Stimulated activated CD8-positive, alpha-beta memory T cell treated with anti-CD3 and anti-CD28 coated beads, Interleukin-12 subunit alpha, Interleukin-12 subunit beta, amount 100 ng/mL, for 4 hours (primary cell): ENCODE data around the gene NR3C2.
"Not testable (repeated sequence)": the region's sequence is repeated elsewhere in the genome, so short reads cannot be mapped to it uniquely, and the experiment has no call there.

Source experiments
- DNase-seq: peaks from one replicate; pipeline ENCODE4 v3.0.0-alpha.2; 2020; ENCODE audit warnings: low read depth

Gene NR3C2

DNA sequence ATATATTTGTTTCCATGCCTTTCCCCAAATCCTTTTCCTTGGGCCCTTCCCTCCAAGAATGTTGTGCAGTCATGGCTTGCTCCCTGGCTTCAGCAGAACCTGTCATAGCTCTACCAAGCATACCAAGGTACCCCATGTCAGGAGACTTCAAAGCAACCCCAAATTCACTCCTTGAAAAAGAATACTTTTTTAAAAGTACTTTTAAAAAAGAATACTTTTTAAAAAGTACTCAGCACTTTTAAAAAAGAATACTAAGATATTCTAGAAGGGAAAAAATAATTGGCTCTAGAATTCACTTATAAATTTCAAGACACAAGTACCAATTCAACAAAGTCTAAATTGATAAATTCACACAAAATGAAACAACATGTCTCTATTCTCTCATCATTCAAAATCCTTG, 76.0 kb downstream of the NR3C2 start:
- DNase-seq = no peak

DNA sequence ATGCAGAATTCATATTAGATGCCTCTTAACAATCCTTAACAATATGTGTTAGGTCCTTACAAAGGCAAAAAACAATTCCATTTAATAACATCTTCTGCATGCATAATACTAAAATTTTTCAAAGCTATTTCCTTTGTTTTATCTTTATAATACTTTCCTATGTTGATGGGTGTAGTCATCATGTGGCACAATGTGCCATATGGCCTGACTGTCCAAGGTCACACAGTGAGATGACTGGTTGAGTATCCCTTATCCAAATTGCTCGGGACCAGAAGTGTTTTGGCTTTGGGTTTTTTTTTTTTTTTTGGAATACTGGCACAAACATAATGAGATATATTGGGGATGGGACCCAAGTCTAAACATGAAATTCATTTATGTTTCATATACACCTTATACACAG, 77.7 kb downstream of the NR3C2 start:
- no peak for DNase-seq

DNA sequence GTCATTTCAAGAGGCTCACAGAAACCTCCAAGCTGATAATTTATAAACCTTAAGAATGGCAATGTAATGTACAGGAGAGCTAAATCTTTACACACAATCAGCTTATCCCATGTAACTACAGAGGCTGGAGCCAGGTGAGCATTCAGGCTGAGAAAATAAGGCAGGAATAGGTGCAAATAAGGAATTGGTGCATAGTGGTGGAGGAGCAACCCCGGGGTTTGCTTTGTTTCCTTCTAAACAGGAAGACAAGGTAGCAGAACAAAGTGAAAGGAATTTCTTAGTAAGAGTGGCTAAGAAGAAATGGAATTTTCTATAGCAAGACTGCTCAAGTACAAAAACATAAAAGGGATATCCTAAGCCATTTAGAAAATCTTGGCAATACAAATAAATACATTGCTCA, 82.4 kb downstream of the NR3C2 start:
- no peak for DNase-seq

DNA sequence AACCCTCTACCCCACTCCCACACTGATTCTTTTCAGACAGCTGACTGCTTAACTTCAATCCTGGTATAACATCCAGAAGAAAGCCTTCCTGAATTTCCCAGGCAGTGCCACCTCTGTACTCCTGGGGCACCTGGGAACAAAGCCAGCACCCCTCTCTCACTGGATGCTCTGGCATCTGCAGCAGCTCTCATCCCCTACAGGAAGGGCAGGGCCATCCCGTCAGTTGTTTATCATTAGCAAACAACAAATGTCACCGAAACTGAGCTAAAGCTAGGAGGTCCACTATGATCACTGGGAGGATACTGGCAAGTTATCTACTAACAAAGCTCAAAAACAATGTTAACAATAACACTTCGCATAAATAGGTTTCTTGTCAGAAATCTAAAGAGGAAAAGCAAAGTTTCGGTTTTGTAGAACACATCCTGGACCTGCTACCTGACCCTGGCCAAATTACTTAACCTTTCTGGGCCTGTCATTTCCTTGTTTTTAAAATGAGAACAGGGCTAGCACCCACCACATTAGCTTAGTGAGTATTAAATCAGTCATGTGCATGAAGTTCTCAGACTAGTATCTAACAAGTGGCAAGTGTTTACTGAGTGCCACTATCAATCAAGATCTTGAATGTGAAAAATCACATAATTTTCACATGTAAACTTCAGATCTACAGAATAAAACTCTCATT, 86.6 kb downstream of the NR3C2 start:
- no peak for DNase-seq

DNA sequence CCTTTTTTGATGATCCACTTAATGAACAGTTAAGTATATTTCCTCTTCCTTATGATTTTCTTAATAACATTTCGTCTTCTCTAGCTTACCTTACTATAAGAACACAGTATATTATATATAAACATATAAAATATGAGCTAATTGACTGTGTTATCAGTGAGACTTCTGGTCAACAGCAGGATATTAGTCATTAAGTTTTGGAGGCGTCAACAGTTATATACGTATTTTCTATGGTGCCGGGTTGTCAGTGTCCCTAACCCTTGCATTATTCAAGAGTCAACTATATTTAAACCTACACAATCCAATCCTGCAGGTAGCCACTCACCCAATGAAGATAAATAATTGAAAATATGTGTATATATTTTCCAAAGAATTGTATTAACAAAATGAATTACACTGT, 88.0 kb downstream of the NR3C2 start:
- no peak for DNase-seq

DNA sequence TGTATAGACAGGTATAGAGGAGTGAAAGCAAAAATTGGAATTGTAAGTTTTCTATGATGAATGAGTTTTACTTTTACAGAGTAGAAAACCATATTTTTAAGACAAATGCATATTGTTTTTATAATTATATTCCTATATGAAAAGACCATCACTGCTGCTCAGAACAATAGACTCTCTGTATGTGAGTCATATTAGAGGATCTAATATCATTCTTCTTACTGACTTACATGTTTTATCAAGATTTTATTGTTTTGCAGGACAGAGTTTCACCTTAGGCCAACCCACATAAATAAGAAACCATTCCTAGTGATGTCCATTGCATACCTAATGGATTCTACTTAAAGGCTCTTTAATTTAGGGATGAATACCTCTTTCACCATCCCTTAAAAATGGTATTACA, 88.6 kb downstream of the NR3C2 start:
- no peak for DNase-seq

DNA sequence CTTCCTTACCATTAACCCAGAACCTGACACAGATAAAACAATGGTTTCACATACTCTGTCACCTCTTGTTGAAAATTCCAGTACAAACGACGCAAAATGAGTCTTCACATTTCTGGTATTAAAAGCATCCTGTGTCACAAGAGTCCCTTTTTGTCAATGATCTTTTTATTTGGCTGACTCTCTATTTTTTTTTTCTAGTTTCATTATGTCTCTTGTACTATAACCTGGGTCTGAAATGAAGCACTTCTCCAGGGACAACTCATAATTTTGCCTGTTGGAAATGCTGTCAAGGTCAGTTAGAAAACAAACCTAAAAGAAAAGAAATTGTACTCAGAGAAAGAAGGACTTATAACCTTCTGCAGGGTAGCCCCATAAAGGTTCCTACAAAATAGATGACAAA, 93.1 kb downstream of the NR3C2 start:
- no peak for DNase-seq

DNA sequence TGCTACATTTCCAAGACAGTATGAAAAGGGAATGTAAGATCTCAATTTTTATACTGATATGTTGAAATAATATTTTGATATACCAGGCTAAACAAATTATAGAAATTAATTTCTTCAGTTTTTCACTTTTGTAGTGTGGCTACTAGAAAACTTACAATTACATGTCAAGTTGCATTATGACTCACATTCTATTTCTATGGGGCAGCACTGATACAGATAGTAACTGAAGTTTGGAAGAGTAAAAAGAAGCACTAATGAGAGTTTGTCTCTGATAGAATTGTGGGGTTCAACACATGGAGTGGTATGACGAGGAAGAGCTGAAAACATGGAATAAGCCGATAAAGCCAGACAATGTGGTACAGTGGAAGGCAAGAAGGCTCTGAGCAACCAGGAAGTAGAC, 95.6 kb downstream of the NR3C2 start:
- no peak for DNase-seq

DNA sequence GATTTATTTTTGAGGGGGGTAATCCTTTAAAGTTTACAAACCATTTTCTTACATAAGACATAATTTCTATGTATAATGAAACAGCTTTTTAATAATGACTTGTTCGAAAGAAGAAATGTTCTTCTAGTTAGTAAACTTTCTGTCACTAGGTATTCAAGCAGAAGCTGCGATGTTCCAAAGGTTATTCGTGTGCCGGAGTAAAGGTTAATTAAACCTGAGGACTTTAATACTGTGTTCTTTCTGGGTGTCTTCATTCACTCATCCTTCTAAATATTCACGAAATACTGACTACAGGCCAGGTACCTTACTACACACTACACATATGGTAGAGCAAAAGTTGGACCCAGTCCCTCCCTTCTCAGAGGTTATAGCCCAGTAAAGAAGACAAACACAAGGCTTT, 96.7 kb downstream of the NR3C2 start:
- DNase-seq = no peak

DNA sequence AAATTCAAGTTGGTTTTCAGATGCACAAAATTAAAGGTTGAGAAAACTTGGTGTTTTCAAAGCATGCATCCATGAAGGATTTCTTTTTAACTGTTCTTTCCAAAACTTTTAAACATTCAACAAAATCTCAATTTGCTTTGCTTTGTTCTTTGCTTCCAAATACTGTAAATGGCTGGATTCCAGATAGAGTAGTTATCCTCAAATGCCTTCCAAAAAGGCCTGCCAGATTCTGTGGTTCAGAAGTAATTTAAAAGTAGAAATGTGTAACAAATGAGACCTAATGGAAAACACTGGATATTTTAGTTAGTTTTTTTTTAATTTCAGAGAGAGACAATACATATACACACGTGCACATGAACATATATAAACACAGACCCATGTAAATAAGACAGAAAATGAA, 97.3 kb downstream of the NR3C2 start:
- no peak for DNase-seq

DNA sequence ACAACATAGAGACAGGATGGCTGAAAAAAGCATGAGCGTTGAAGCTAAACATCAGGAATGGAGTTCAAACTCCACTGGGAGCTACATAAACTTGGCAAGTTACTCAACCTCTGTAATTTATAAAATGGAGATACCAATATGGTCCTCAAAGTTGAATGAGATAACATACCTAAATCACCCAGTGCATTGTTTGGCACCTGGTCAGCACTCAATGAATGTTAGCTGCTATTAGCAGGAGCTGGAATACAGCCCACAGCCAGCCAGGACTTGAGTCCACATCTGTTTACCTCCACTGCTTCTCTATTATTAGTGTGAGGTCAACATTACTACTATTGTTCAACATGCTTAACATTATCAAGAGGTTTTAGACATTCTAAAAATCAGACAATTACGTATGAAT, 97.9 kb downstream of the NR3C2 start:
- no peak for DNase-seq

DNA sequence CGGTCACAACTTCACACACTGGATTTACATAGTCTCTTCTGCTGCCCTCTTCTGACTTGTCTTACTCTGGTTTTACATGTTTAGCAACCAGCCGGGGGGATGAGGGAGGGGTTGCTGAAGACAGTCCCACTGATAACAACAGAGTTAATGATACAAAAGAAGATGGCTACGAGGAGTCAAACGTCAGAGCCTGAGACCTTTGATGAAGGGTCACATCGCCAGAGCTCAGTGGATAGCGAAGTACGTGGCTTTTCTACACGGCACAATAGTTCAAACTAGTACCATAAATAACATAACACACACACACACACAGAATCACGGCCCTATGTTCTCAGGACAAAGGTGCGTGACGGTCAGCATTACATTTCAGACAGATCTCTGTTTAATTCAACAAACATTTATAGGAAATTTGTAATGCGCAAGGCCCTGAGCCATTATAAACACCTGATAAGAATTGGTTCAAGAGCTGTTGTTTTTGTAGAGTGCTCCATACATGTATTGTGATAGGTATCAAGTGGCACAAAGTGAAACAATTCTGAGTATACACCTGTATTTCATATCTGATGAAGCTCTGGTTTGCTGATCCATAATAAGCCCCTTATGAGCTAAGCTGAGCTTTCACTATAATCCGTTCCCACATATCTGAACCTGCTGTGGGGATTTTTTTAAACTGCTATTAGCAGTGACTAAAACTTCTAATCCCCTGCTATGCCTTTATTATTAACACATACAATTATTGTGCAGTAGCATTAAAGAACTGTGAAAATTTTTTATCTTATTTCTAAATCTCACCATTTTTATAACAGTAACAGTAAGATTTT, 100.0 kb downstream of the NR3C2 start:
- DNase-seq = no peak

DNA sequence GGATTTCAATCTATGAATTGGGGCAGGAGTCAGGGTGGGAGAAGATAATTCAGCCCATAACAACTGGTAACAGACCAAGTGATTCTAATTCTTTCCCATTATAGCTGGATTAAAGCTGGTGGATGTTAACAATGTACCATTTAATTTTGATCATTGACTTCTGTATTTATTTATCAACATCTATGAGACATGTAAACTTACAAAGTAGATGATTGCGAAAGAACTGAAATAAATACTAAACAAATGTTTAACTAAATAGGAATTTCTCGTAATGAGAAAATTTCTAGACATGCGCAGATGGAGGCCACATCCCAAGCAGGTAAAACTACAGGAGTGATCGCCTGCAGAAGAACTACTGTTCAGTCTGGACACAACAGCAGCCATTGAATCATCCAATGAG, 107.1 kb downstream of the NR3C2 start:
- DNase-seq = no peak

DNA sequence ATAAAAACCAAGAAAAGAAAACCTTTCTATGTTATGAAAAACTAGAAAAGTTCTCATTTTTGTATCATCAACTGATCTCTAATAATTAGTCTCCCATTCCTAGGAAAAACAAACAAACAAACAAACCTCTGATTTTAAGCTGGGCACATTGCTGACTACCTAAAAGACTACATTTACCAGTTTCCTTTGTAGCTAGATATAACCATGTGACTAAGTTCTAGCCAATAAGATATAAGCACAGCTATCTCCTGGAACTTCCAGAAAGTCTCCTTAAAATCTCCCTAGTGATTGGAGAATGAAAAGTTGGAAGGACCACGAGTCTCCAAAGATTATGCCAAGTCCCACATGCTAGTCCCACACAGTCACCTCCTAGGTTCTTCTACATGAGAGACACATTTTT, 108.9 kb downstream of the NR3C2 start:
- no peak for DNase-seq

DNA sequence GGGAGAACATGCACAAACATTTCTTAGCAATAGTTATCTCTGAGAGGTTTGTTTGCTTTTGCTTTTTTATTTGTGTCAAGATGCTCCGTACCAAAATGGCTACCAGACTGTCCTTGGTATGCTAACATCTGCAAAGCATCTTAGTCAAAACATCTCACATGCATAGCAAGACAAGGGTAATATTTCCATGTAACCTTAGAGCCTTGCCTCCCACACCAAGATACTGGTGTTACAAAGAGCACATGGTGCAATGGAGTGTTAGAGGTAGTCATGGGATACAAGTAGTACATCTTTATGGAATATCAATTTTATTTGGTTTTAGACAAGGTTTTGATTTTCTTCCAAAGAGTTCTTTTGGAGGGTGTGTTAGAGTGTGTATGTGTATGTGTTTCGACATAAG, 109.7 kb downstream of the NR3C2 start:
- no peak for DNase-seq

DNA sequence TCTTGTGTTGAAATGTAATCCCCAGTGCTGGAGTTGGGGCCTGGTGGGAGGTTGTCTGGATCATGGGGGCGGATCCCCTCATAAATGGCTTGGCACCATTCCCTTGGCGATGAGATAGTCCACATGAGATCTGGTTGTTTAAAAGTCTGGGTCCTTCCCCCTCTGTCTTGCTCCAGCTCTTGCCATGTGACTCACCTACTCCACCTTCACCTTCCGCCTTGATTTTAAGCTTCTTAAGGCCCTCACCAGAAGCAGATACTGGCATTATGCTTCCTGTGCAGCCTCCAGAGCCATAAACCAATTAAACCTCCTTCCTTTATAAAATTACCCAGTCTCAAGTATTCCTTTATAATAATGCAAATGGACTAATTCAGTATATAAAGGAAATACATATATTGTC, 111.5 kb downstream of the NR3C2 start:
- DNase-seq = no peak

DNA sequence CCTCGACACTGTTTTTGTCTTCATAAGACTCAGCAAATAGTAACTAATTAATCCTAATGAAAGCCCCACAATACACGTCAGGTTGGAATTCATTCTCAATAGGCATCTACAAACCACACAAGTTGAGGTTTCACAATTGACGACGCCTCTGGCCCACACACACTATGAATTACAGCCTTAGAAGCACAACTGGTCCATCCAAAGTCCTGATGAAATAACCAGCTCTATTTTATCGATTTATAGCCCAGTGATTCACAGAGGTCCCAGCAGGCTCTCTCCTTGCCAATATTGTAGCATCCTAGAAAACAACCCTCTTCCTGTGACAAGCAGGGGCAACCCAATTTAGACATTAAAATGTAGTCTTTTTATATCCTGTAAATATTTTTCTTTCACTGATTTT, 112.1 kb downstream of the NR3C2 start:
- no peak for DNase-seq

DNA sequence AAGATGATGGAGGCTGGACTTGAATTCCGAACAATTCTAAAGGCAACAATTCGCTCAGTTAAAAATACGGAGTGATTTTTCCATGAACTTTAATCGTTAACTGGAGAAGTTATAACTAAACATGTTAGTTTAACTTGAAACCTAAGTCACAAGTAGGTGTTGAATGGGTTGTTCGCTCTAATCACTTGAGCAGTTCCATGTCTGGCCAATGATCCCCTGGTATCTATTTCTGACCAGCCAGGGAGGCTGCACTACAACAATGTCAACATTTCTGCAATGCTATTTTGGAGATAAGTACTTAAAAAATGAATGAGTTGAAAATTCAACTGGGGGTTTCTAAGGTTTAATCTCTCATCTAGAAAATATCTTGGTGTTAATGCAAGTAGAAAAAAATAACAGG, 112.5 kb downstream of the NR3C2 start:
- DNase-seq = no peak

DNA sequence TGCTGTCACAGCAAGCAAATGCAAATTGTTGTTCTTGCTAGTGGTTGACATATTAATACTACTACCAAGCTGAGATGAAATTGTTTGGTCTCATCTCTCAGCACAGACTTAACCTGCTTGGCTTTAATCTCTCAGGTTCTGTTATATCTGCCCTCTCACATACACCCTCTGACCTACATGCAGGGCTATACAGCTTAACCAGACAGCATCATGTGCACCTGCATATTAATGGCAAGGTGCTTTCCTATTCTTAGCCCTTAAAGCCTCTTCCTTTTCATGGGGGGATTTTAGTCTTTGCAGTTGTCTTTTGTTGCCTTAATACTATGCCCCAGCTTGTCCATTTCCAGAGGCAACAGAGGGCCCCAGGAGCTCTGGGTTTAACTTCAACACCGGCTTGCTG, 114.5 kb downstream of the NR3C2 start:
- DNase-seq = no peak

DNA sequence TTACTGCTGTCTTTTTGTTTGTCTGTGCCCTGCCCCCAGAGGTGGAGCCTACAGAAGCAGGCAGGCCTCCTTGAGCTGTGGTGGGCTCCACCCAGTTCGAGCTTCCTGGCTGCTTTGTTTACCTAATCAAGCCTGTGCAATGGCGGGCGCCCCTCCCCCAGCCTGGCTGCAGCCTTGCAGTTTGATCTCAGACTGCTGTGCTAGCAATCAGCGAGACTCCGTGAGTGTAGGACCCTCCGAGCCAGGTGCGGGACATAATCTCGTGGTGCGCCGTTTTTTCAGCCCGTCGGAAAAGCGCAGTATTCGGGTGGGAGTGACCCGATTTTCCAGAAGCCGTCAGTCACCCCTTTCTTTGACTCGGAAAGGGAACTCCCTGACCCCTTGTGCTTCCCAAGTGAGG, 118.9 kb downstream of the NR3C2 start:
- not testable (repeated sequence) for DNase-seq

DNA sequence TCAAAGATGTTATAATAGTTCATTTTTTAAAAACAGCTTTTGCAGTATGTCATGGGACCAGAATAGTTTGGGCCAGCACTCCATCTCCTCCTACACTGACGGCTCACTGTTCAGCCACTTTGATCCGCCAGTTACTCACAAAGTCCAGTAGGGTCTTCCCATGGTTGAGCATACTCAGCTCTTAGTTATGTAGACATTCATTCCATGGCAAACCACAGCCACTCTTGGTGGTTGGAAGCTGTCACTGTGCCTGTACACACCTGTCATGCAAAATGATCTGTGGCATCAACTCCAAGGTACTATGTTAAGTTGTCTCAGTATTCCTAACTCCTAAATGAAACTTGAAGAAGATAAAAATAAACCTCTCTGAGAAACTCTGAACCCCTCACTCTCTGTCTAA, 127.2 kb downstream of the NR3C2 start:
- no peak for DNase-seq

DNA sequence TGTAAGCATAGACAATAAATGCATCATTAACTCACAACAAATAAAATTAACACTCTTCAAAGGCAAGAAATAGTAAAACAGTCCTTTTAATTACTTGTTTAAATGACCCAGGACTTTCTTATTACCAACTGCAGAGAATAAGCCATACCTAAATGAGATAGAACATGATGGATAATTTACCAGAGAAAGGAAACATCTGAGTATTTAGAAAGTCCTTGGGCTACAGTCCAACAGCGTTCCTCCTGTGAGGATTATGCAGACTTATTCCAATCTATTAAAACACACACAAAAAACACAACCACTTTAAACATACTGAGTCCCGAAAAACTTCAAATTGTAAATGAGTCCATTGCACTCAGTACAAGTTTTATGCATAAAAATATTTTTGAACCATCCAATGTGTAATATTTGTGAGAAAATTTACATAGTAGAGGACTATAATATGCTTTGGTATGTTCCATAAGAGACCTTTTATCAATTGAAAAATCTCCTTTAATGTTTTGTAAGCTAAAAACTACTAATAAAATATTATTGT, 129.2 kb downstream of the NR3C2 start:
- no peak for DNase-seq

DNA sequence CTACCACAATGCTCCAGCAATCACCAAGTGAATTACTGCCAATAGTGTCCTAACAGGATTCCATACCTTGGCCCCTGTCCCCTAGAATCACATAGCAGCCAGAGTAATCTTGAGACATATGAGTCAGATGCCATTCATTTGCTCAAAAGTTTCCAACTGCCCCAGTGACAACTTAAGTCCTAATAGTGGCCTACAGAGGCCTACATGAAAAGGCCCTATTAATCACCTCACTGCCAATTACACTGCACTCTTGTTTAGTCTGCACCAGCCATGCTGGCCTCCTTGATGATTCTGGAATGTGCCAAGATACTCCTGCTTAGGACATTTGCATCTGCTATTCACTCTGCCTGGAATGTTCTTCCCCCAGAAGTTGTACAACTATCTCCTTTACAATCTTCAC, 130.7 kb downstream of the NR3C2 start:
- no peak for DNase-seq

DNA sequence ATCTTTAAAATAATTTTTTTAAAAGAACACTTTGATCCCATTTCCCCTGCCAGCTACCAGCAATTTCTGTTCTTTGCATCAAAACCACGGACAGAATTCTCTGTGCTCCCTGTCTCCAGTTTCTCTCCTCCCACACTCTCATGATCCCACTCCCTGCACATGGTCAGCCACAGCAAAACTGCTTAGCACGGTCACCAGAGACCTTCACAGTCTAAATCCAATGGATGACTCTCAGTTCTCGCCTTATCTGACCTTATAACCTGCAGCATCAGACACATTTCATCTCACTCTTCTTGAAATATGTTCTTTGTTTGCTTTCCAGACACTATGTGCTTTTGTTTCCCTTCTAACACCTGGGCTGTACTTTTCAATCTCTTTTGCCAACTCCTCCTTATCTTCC, 131.5 kb downstream of the NR3C2 start:
- no peak for DNase-seq
